Stomach (tissue), 4 donors: ENCODE data around the gene ABCC8.

Source experiments
- POLR2A ChIP-seq, 4 donors: fragments of 450-650 bp; IDR thresholded peaks; one replicate each; pipeline ENCODE4 v1.6.1; 2016; ENCODE audit warnings: antibody characterized with exemption in 4 of 4, control low read depth in 2 of 4, mild to moderate bottlenecking in 1 of 4, moderate library complexity in 1 of 4
- POLR2AphosphoS5 ChIP-seq, 3 donors: sonication (generic); formaldehyde crosslinking; IDR thresholded peaks; one replicate each; pipeline ENCODE4 v1.6.1; 2016; ENCODE audit warnings: antibody characterized with exemption in 3 of 3
- TF ChIP-seq, protein P1 (sequence below), 7 experiments: fragments of 450-650 bp in 4 of 7; fragments of 200-600 bp in 3 of 7; sonication (generic) in 3 of 7; IDR thresholded peaks; one replicate each; pipeline ENCODE4 v1.5.1; 2016 to 2019; ENCODE audit warnings: antibody characterized with exemption in 7 of 7, control low read depth in 2 of 7, mild to moderate bottlenecking in 1 of 7

DNA sequence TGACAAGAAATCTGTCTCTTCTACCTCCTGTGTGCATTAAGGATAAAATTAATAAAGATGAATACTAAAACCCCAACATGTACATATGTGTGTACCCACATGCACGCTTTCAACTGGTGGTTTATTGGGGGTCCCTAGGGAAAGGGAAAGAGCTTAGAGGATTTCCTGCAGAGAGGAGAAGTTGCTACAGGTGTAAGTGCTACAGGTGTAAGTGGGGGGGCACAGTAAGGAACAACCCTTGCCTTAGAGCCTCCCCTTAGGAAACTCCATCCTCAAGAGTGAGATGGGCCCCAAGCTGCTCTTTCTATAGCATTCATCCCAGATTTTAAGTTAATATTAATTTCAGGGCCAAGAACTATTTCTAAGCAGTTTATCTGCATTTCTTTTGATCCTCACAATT lies 11.9 kb upstream of the ABCC8 start:
- TF ChIP-seq POLR2A (IDR thresholded peaks at IDR 0.05) (no peak), POLR2AphosphoS5 (IDR thresholded peaks at IDR 0.05) (no peak)
- TF ChIP-seq, protein P1, sequence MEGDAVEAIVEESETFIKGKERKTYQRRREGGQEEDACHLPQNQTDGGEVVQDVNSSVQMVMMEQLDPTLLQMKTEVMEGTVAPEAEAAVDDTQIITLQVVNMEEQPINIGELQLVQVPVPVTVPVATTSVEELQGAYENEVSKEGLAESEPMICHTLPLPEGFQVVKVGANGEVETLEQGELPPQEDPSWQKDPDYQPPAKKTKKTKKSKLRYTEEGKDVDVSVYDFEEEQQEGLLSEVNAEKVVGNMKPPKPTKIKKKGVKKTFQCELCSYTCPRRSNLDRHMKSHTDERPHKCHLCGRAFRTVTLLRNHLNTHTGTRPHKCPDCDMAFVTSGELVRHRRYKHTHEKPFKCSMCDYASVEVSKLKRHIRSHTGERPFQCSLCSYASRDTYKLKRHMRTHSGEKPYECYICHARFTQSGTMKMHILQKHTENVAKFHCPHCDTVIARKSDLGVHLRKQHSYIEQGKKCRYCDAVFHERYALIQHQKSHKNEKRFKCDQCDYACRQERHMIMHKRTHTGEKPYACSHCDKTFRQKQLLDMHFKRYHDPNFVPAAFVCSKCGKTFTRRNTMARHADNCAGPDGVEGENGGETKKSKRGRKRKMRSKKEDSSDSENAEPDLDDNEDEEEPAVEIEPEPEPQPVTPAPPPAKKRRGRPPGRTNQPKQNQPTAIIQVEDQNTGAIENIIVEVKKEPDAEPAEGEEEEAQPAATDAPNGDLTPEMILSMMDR (IDR thresholded peaks at IDR 0.05), result no peak
